K562 (cell line): ENCODE results near the gene CRADD. TPM values are rescaled to one million over a fixed set of nuclear protein-coding genes. Genes with fewer than 3 reads are reported as not detected.

Experiments
- CTBP1 ChIP-seq: fragments of 450-650 bp; IDR thresholded peaks from 2 replicates; pipeline ENCODE4 v1.6.1; 2016; ENCODE audit warnings: borderline replicate concordance
- RBM25 ChIP-seq: fragments of 200-400 bp; formaldehyde crosslinking; IDR thresholded peaks from 2 replicates; pipeline ENCODE4 v1.6.1; 2018; ENCODE audit warnings: low read length, low read depth, moderate library complexity; ENCODE audit not compliant: severe bottlenecking
- SETDB1 ChIP-seq: IDR thresholded peaks from one replicate; pipeline ENCODE4 v1.6.1; 2012; ENCODE audit warnings: low read length, control low read depth, inconsistent platforms
- TSHZ1 ChIP-seq: fragments of 250-450 bp; sonication (Bioruptor Pico); IDR thresholded peaks from 2 replicates; pipeline ENCODE4 v1.4.0; 2020; ENCODE audit warnings: mild to moderate bottlenecking, moderate library complexity
- ZBTB12 ChIP-seq: fragments of 250-450 bp; sonication (Bioruptor Pico); IDR thresholded peaks from 2 replicates; pipeline ENCODE4 v1.4.0; 2020
- ZNF436 ChIP-seq: fragments of 250-450, 450-650 bp; sonication (Bioruptor Pico); formaldehyde crosslinking; IDR thresholded peaks from 2 replicates; pipeline ENCODE4 v1.7.0; 2020; ENCODE audit warnings: mild to moderate bottlenecking
- polyA plus RNA-seq, 8 experiments: library from polyadenylated mRNA; depleted of rRNA in 4 of 8; stranded (reverse) in 5 of 8; unstranded in 3 of 8; fragments of >200 nt; fragmentation: Nextera tagmentation in 2 of 8; fragmentation: Illumina TruSeq in 1 of 8; extraction: Ambion mirVana in 2 of 8; extraction: Trizol in 1 of 8; gene quantifications; 2 replicates each; pipeline versions ENCODE4 v1.2.1 to v1.2.3, GENCODE V29; 2011 to 2014; ENCODE audit warnings: inconsistent platforms in 1 of 8, missing spikeins in 1 of 8
- total RNA-seq, 7 experiments: library from RNA; depleted of rRNA in 6 of 7; stranded (reverse); fragments of >200 nt in 6 of 7; fragmentation: Illumina TruSeq in 2 of 7; extraction: Trizol in 2 of 7; gene quantifications; 2 replicates each; pipeline versions ENCODE4 v1.2.1 to v1.2.3, GENCODE V29; 2011 to 2021; ENCODE audit warnings: low replicate concordance in 1 of 7

CRADD gene
- total and polyA plus RNA-seq, 9 of the 15 experiments (the other 6 are each of a cell fraction or from before 2014, with no cell fraction given) = 20.5 to 41.1 (median 25.9) TPM

- TF ChIP-seq ZNF436 = no peak
- TF ChIP-seq SETDB1 = no peak
- TF ChIP-seq ZBTB12 (CRISPR knock-in tag) = no peak
- TF ChIP-seq CTBP1 = no peak
- TF ChIP-seq RBM25 = no peak
- TF ChIP-seq TSHZ1 (CRISPR knock-in tag) = no peak
Observed at GRCh38 chr12:93750056-93750455, 72.9 kb downstream of the CRADD start (continued).
